ENCODE results near the gene IL15RA. TPM values are rescaled to one million over a fixed set of nuclear protein-coding genes. Genes with fewer than 3 reads are reported as not detected.

IL15RA gene
- total and polyA plus RNA-seq, 10 of the 15 experiments (the other 5 are each of a cell fraction or from before 2014, with no cell fraction given), result 2.0 to 14.8 (median 12.1) TPM

- TF ChIP-seq ZBTB4 (CRISPR knock-in tag; IDR thresholded peaks at IDR 0.05), result no peak
- TF ChIP-seq RUNX3 (IDR thresholded peaks at IDR 0.05; ENCODE audit: low read length), result no peak
- no peak for TF ChIP-seq RBBP5 (conservative IDR thresholded peaks at IDR 0.05)
- TF ChIP-seq TARDBP (IDR thresholded peaks at IDR 0.05; ENCODE audit: borderline replicate concordance), result no peak
- TF ChIP-seq CHD1 (IDR thresholded peaks at IDR 0.05; ENCODE audit: low read depth, low read length), result no peak
- no peak for TF ChIP-seq BRCA1 (IDR thresholded peaks at IDR 0.05; ENCODE audit: low read depth, low read length)
- TF ChIP-seq, protein P1, sequence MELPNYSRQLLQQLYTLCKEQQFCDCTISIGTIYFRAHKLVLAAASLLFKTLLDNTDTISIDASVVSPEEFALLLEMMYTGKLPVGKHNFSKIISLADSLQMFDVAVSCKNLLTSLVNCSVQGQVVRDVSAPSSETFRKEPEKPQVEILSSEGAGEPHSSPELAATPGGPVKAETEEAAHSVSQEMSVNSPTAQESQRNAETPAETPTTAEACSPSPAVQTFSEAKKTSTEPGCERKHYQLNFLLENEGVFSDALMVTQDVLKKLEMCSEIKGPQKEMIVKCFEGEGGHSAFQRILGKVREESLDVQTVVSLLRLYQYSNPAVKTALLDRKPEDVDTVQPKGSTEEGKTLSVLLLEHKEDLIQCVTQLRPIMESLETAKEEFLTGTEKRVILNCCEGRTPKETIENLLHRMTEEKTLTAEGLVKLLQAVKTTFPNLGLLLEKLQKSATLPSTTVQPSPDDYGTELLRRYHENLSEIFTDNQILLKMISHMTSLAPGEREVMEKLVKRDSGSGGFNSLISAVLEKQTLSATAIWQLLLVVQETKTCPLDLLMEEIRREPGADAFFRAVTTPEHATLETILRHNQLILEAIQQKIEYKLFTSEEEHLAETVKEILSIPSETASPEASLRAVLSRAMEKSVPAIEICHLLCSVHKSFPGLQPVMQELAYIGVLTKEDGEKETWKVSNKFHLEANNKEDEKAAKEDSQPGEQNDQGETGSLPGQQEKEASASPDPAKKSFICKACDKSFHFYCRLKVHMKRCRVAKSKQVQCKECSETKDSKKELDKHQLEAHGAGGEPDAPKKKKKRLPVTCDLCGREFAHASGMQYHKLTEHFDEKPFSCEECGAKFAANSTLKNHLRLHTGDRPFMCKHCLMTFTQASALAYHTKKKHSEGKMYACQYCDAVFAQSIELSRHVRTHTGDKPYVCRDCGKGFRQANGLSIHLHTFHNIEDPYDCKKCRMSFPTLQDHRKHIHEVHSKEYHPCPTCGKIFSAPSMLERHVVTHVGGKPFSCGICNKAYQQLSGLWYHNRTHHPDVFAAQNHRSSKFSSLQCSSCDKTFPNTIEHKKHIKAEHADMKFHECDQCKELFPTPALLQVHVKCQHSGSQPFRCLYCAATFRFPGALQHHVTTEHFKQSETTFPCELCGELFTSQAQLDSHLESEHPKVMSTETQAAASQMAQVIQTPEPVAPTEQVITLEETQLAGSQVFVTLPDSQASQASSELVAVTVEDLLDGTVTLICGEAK (IDR thresholded peaks at IDR 0.05; ENCODE audit: borderline replicate concordance), result no peak
- no peak for TF ChIP-seq MYC (IDR thresholded peaks at IDR 0.05; ENCODE audit: insufficient read depth, insufficient read length, insufficient replicate concordance, low read length, severe bottlenecking)
Measured at GRCh38 chr10:5921746-5922145, 55.6 kb downstream of the IL15RA start (continued).

Measured in GM12878 (cell line).